Chondrocyte (in vitro differentiated cells): Measurements from ENCODE around the gene UNC13D. TPM values are rescaled to one million over a fixed set of nuclear protein-coding genes. Genes with fewer than 3 reads are reported as not detected.

Experiments used
- DNase-seq: peaks from one replicate; pipeline ENCODE4 v3.0.0; 2021; ENCODE audit warnings: mixed read lengths, low spot score
- H3K27ac Mint-ChIP-seq: one replicate; pipeline ENCODE4 v1.8.0; 2021; ENCODE audit warnings: mild to moderate bottlenecking, moderate library complexity, mixed read lengths; ENCODE audit not compliant: unreplicated experiment
- H3K27me3 Mint-ChIP-seq: 2 replicates; pipeline ENCODE4 v1.8.0; 2021; ENCODE audit warnings: low read depth, mixed read lengths
- H3K36me3 Mint-ChIP-seq: 2 replicates; pipeline ENCODE4 v1.8.0; 2021; ENCODE audit warnings: low read depth, mixed read lengths
- H3K4me1 Mint-ChIP-seq: 2 replicates; pipeline ENCODE4 v1.8.0; 2021; ENCODE audit warnings: low read depth, mild to moderate bottlenecking, mixed read lengths
- H3K4me3 Mint-ChIP-seq: one replicate; pipeline ENCODE4 v1.8.0; 2021; ENCODE audit warnings: mild to moderate bottlenecking, moderate library complexity, mixed read lengths; ENCODE audit not compliant: unreplicated experiment
- H3K9me3 Mint-ChIP-seq: 2 replicates; pipeline ENCODE4 v1.8.0; 2021; ENCODE audit warnings: low read depth, mixed read lengths
- CTCF ChIP-seq: fragments of 200-600 bp; sonication (generic); IDR thresholded peaks from 2 replicates; pipeline ENCODE4 v1.5.0; 2021; ENCODE audit warnings: antibody characterized with exemption, mild to moderate bottlenecking, moderate library complexity
- total RNA-seq: library from RNA; stranded (reverse); gene quantifications from 3 replicates; pipeline ENCODE4 v1.2.1, GENCODE V29; 2021

Gene UNC13D
- total RNA-seq, 1 donor from 2014 or later, result 1.5 TPM

GRCh38 chr17:75818326-75818885 is 25.8 kb downstream of the UNC13D start:
- Mint-ChIP-seq H3K4me3 (no peak overlapping the region), H3K4me1 (peaks cover 9% of the 10 kb centered on the region), H3K27me3 (no peaks in the 10 kb centered on the region), H3K36me3 (peaks cover 15% of the 10 kb centered on the region), H3K9me3 (no peaks in the 10 kb centered on the region), H3K27ac (no peak overlapping the region)
- TF ChIP-seq CTCF, result no peak
- DNase-seq, result no peak

GRCh38 chr17:75817571-75817970 is 26.6 kb downstream of the UNC13D start:
- Mint-ChIP-seq H3K9me3 (no peaks in the 10 kb centered on the region), H3K4me1 (peaks cover 9% of the 10 kb centered on the region), H3K27ac (no peak overlapping the region), H3K27me3 (no peaks in the 10 kb centered on the region), H3K36me3 (peaks cover 18% of the 10 kb centered on the region), H3K4me3 (no peak overlapping the region)
- no peak for TF ChIP-seq CTCF
- DNase-seq, result no peak

- no peaks in the 10 kb centered on the region for H3K9me3 Mint-ChIP-seq
- H3K4me3 Mint-ChIP-seq, result no peak overlapping the region
- TF ChIP-seq CTCF, result no peak
- H3K27me3 Mint-ChIP-seq, result no peaks in the 10 kb centered on the region
- peaks cover 20% of the 10 kb centered on the region for H3K36me3 Mint-ChIP-seq
- H3K27ac Mint-ChIP-seq, result no peak overlapping the region
- peak; percentile 91 for DNase-seq
- H3K4me1 Mint-ChIP-seq, result peaks cover 9% of the 10 kb centered on the region
Measured at GRCh38 chr17:75816693-75817092, 27.5 kb downstream of the UNC13D start.

GRCh38 chr17:75815399-75815798 is 28.8 kb downstream of the UNC13D start:
- no peaks in the 10 kb centered on the region for H3K27me3 Mint-ChIP-seq
- H3K27ac Mint-ChIP-seq, result peak overlapping the region; percentile 70
- H3K36me3 Mint-ChIP-seq, result peaks cover 17% of the 10 kb centered on the region
- H3K9me3 Mint-ChIP-seq, result no peaks in the 10 kb centered on the region
- no peak for DNase-seq
- peaks cover 9% of the 10 kb centered on the region for H3K4me1 Mint-ChIP-seq
- no peak overlapping the region for H3K4me3 Mint-ChIP-seq
- no peak for TF ChIP-seq CTCF

- no peaks in the 10 kb centered on the region for H3K27me3 Mint-ChIP-seq
- DNase-seq, result no peak
- H3K27ac Mint-ChIP-seq, result peak overlapping the region; percentile 70
- peaks cover 17% of the 10 kb centered on the region for H3K36me3 Mint-ChIP-seq
- no peak for TF ChIP-seq CTCF
- H3K4me3 Mint-ChIP-seq, result no peak overlapping the region
- H3K4me1 Mint-ChIP-seq, result peaks cover 9% of the 10 kb centered on the region
- H3K9me3 Mint-ChIP-seq, result no peaks in the 10 kb centered on the region
Measured at GRCh38 chr17:75814900-75815373, 29.3 kb downstream of the UNC13D start.
